ENCODE data around the gene METAP1D. TPM values are rescaled to one million over a fixed set of nuclear protein-coding genes. Genes with fewer than 3 reads are reported as not detected.
"Not testable (repeated sequence)": the region's sequence is repeated elsewhere in the genome, so short reads cannot be mapped to it uniquely, and the experiment has no call there.

Gene METAP1D
- total RNA-seq, result 4.0 TPM
- long read RNA-seq, partial matches to known transcripts, result 4 of 5 reads
- long read RNA-seq, other reads (novel, unspliced or antisense), result 0 of 5 reads

DNA sequence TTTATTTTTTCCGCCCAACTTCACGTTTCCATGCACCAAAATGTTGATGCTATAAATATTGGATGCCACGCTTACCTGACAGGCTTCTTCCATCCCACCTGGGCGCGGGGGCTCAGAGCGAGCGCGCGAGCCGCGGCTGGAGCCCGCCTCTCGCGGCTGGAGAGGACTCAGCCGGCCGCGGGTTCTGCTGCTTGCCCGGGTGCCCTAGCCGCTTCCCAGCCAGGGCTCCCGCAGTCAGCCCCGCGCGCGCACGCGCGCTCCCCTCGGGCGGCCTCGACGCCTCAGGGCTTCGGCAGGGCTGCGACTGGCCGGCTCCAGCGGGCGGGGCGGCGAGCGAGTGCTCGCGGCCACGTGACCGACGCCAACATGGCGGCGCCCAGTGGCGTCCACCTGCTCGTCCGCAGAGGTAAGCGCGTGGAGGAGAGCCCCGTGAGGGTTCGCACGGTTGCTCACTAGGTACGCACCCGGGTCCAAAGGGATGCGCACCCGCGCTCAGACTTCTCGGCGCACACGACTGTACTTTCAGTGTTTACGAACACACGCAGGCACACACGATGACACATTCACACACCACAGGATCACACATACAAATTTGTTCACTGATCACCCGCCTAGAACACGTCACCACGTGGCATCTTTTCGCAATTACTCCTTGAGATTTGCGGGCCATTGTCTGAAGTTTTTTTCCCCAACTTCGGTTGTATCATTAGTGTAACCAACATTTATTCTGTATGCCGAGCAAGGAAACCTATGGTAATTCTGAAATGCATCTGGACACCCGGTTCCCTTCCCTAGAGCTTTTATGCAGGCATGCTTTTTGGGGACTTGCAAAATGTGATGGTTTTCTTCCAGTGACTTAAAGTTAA lies at the start of gene METAP1D:
Gene METAP1D, plus strand, starts transcription at position 350 of the 866 bp plus-strand sequence. Its CDS starts 17 bp downstream, at position 367.
- peak; percentile 95 for DNase-seq (ENCODE audit: low spot score)
- intact Hi-C loops (cut with DNase I), result loop anchor here (5.0 kb wide), 1 partner anchor 82 kb away; no protein-coding TSS in a partner anchor

GRCh38 chr2:171952276-171952675 lies 47.5 kb upstream of the METAP1D start:
- intact Hi-C loops (cut with DNase I), result no loop called here
- no peak for DNase-seq (ENCODE audit: low spot score)

GRCh38 chr2:171952748-171953147 lies 47.0 kb upstream of the METAP1D start:
- intact Hi-C loops (cut with DNase I), result no loop called here
- no peak for DNase-seq (ENCODE audit: low spot score)

- no peak for DNase-seq (ENCODE audit: low spot score)
These were observed 43.5 kb upstream of the METAP1D start for GRCh38 chr2:171956135-171956825.

DNA sequence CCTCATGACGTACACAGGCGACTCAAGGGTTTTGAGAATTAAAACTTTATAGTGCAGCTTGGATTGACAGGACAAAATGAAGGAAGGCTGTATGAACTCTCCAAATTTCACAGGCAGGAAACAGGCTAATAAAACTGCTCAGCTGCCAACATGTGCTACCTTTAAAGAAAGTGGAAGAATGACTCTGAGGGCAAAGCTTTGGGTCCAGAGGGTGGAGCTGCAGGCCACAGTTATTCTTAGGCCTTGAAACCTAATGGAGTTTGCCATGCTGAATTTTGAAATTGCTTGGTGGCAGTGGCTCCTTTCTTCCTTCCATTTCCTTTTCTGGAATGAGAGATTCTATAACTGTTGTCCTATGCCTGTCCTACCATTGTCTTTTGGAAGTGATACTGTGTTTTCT lies 42.7 kb upstream of the METAP1D start:
- DNase-seq (ENCODE audit: low spot score), result no peak
- intact Hi-C loops (cut with DNase I), result no loop called here

More at GRCh38 chr2:171956135-171956825, 43.5 kb upstream of the METAP1D start:
- intact Hi-C loops (cut with DNase I), result no loop called here

GRCh38 chr2:171958475-171958874 lies 41.3 kb upstream of the METAP1D start:
- no peak for DNase-seq (ENCODE audit: low spot score)
- intact Hi-C loops (cut with DNase I), result no loop called here

DNA sequence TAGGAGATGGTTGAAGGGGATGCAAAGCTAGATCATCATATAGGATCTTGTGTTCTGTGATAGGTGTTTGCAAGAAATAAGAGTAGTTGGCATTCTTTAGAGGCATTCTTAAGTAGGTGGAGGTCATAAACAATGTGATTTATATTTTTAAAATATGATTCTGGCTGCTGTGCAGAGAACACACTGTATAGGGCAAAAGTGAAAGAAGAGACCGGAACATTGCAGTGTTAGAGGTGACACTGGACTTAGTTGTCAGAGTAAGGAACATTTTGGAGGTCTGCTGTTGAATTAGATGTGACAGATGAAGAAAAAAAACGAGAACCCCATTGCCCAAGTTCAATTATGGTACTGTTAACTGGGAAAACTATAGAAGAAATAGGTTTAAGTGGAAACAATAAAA lies 39.8 kb upstream of the METAP1D start:
- intact Hi-C loops (cut with DNase I), result no loop called here
- no peak for DNase-seq (ENCODE audit: low spot score)

GRCh38 chr2:171960570-171960969 lies 39.2 kb upstream of the METAP1D start:
- intact Hi-C loops (cut with DNase I), result no loop called here
- DNase-seq (ENCODE audit: low spot score), result no peak

DNA sequence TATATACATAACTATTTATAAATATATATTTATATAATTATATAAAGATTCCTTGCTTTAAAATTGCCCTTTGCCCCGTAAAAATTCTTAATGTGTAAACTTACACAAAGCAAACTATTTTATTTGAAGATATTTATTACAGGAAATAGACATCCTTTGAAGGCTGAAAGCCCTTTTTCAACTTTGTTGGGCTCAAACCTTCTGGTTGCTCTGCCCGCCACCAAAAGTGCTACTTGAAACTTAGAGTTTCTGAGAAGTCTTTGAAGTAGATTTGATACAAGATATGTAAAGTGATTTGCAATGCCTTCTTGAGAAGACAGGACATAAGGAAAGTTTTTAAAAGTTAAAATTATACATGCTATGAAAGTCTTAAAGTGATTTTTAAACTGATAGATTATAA lies 36.6 kb upstream of the METAP1D start:
- DNase-seq (ENCODE audit: low spot score), result no peak
- intact Hi-C loops (cut with DNase I), result no loop called here

DNA sequence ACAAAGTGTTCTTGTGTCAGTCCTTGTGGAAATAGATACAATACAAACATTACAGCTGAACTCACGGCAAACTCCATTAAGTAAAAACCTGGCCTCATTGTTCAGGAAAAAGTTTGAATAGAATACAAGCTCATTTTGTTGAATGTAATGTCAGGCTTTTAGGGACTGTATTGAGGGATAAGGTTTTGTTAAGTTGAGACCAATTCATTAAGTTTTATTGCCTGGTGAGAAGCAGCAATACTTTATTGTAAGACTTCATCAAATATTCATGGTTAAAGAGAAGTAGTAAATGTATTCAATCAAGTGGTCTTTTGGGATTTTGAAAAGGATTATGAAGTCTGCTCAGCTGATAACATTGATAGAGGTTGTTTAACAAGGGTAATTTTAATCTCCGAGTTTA lies 35.4 kb upstream of the METAP1D start:
- intact Hi-C loops (cut with DNase I), result no loop called here
- no peak for DNase-seq (ENCODE audit: low spot score)

- no peak for DNase-seq (ENCODE audit: low spot score)
- intact Hi-C loops (cut with DNase I), result no loop called here
These were observed 34.5 kb upstream of the METAP1D start for GRCh38 chr2:171965238-171965637.

- intact Hi-C loops (cut with DNase I), result no loop called here
These were observed 34.1 kb upstream of the METAP1D start for GRCh38 chr2:171965661-171966060.

GRCh38 chr2:171966235-171966634 lies 33.5 kb upstream of the METAP1D start:
- DNase-seq (ENCODE audit: low spot score), result no peak
- intact Hi-C loops (cut with DNase I), result no loop called here

More at GRCh38 chr2:171965661-171966060, 34.1 kb upstream of the METAP1D start:
- DNase-seq (ENCODE audit: low spot score), result no peak

- intact Hi-C loops (cut with DNase I), result no loop called here
- DNase-seq (ENCODE audit: low spot score), result no peak
These were observed 33.1 kb upstream of the METAP1D start for GRCh38 chr2:171966688-171967087.

- DNase-seq (ENCODE audit: low spot score), result no peak
- intact Hi-C loops (cut with DNase I), result no loop called here
These were observed 31.2 kb upstream of the METAP1D start for GRCh38 chr2:171968509-171968908.

- DNase-seq (ENCODE audit: low spot score), result no peak
- intact Hi-C loops (cut with DNase I), result no loop called here
These were observed 27.3 kb upstream of the METAP1D start for GRCh38 chr2:171972329-171972982.

GRCh38 chr2:171979103-171979502 lies 20.6 kb upstream of the METAP1D start:
- intact Hi-C loops (cut with DNase I), result no loop called here
- no peak for DNase-seq (ENCODE audit: low spot score)

GRCh38 chr2:171983924-171984323 lies 15.8 kb upstream of the METAP1D start:
- DNase-seq (ENCODE audit: low spot score); intact Hi-C loops (cut with DNase I): not testable (repeated sequence)

GRCh38 chr2:171985076-171985475 lies 14.7 kb upstream of the METAP1D start:
- intact Hi-C loops (cut with DNase I), result no loop called here
- DNase-seq (ENCODE audit: low spot score), result no peak

DNA sequence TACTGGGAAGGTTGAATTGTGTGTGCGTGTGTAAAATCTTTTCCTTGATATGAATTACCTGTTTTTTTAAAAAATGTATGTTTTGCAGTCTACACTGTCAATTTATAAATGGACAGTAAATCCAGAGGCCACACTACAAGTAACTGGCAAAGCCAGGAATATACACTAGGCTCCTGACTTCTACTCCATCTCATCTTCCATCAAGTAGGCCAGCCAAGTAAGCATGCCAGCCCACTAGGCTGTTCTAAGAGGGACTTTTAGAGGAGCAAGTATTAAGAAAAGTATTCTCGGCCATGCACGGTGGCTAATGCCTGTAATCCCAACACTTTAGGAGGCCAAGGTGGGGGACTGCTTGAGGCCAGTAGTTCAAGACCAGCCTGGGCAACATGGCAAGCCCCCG lies 13.0 kb upstream of the METAP1D start:
- intact Hi-C loops (cut with DNase I), result no loop called here

More for the DNA sequence above, 13.0 kb upstream of the METAP1D start:
- DNase-seq (ENCODE audit: low spot score), result no peak

All from cardiac septum (tissue), 1 donor.